Tibial artery (tissue), 4 donors: ENCODE measurements around the gene CCDC136.

Experiments used
- DNase-seq, 2 donors: peaks; one replicate each; pipeline ENCODE4 v3.0.0-alpha.2; 2019
- H3K27ac ChIP-seq, 2 donors: fragments of 200-600 bp; sonication (generic) in 1 of 2; 1 replicate in 1 of 2; 2 replicates in 1 of 2; pipeline ENCODE4 v1.5.1; 2018 to 2019; ENCODE audit warnings: mild to moderate bottlenecking in 1 of 2
- H3K27me3 ChIP-seq, 2 donors: fragments of 200-600 bp; sonication (generic) in 1 of 2; one replicate each; pipeline versions ENCODE4 v1.5.1 to v1.6.0; 2016 to 2019
- H3K36me3 ChIP-seq, 3 donors: fragments of 200-600 bp; sonication (generic) in 2 of 3; one replicate each; pipeline ENCODE4 v1.5.1; 2016 to 2019; ENCODE audit warnings: mild to moderate bottlenecking in 2 of 3
- H3K4me1 ChIP-seq, 4 donors: fragments of 200-600 bp; sonication (generic) in 2 of 4; 1 replicate in 3 of 4; 2 replicates in 1 of 4; pipeline ENCODE4 v1.5.1; 2016 to 2019
- H3K4me3 ChIP-seq, 2 donors: fragments of 200-600 bp; sonication (generic) in 1 of 2; 1 replicate in 1 of 2; 2 replicates in 1 of 2; pipeline ENCODE4 v1.5.1; 2018 to 2019; ENCODE audit warnings: mild to moderate bottlenecking in 2 of 2
- H3K9me3 ChIP-seq, 3 donors: fragments of 200-600 bp; sonication (generic) in 1 of 3; one replicate each; pipeline ENCODE4 v1.5.1; 2016 to 2019
- CTCF ChIP-seq, 2 experiments: fragments of 200-600 bp in 1 of 2; fragments of 450-650 bp in 1 of 2; IDR thresholded peaks; one replicate each; pipeline ENCODE4 v1.5.1; 2017 to 2019; ENCODE audit warnings: antibody characterized with exemption in 2 of 2, mild to moderate bottlenecking in 1 of 2, moderate library complexity in 1 of 2
- intact Hi-C: fragments of 100-400 bp; cut with DNase I; formaldehyde crosslinking; loops from one replicate; pipeline ENCODE4 v1.15.0; 2023; ENCODE audit warnings: low total_unique reads

The CCDC136 gene

GRCh38 chr7:128869138-128869943, 77.6 kb downstream of the CCDC136 start:
- Histone ChIP-seq H3K9me3 (no peaks in the 10 kb centered on the region), H3K4me3 (peak overlapping the region; percentile 50 to 68), H3K27me3 (peaks cover 0 to 6% of the 10 kb centered on the region in 2 donors), H3K36me3 (peaks cover 8 to 22% (median 14%) of the 10 kb centered on the region in 3 donors), H3K4me1 (peaks cover 0 to 30% (median 22%) of the 10 kb centered on the region in 4 donors), H3K27ac (peak overlapping the region; percentile 38 to 40)
- DNase-seq: no peak
- peak; percentile 25 to 43 for TF ChIP-seq CTCF (IDR thresholded peaks at IDR 0.05)
- intact Hi-C loops: loop anchor here (10.0 kb wide), 1 partner anchor 135 kb away; the partner anchor contains the start of gene CALU

GRCh38 chr7:128869944-128870285, 78.1 kb downstream of the CCDC136 start:
- Histone ChIP-seq H3K27ac (peak overlapping the region in 1 of 2 donors; percentile 38), H3K36me3 (peaks cover 8 to 21% (median 12%) of the 10 kb centered on the region in 3 donors), H3K27me3 (peaks cover 0 to 8% of the 10 kb centered on the region in 2 donors), H3K9me3 (no peaks in the 10 kb centered on the region), H3K4me3 (peak overlapping the region; percentile 50 to 68), H3K4me1 (peaks cover 0 to 25% (median 19%) of the 10 kb centered on the region in 4 donors)
- intact Hi-C loops: loop anchor here (10.0 kb wide), 1 partner anchor 135 kb away; the partner anchor contains the start of gene CALU
- DNase-seq: no peak
- TF ChIP-seq CTCF (IDR thresholded peaks at IDR 0.05): no peak

- TF ChIP-seq CTCF (IDR thresholded peaks at IDR 0.05): no peak
- intact Hi-C loops: no loop called here
- no peak overlapping the region for H3K4me3 ChIP-seq
Observed at GRCh38 chr7:128871050-128871449, 79.3 kb downstream of the CCDC136 start.

More at GRCh38 chr7:128871050-128871449, 79.3 kb downstream of the CCDC136 start:
- H3K27me3 ChIP-seq: peaks cover 0 to 8% of the 10 kb centered on the region in 2 donors
- H3K9me3 ChIP-seq: no peaks in the 10 kb centered on the region
- H3K27ac ChIP-seq: no peak overlapping the region
- no peak for DNase-seq
- peaks cover 0 to 23% (median 19%) of the 10 kb centered on the region in 4 donors for H3K4me1 ChIP-seq
- H3K36me3 ChIP-seq: peaks cover 0 to 9% (median 1%) of the 10 kb centered on the region in 3 donors
